ENCODE measurements around the gene LYPD1.

The LYPD1 gene

DNA sequence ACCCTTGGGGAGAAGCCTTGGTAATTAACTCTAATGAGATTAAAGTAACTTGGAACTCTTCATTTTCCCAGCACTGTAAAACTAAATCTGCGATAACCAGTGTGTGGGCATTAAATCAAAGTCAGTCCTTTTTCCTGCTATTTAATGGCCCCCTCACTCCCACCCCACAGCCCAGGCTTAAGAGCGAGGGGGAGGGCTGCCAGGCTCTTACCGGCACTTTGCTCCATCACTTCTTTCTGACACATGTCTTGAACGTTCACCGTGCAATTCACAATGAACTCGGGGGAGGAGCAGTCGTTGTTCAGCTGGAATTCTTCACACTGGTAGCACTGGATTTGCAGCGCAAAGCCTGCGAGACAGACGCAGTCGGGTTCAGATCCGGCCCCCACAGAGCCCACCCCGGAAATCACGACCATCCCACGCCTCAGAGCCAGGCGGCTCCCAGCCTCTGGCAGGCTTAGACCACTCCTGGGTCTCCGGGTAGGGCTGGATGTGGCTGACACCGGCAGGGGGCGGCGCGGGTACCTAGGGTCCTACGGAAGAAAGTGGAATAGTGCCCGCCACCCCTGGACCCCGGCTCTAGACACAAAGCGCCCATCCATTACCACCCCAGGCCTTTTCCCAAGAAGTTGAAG lies 1.7 kb downstream of the LYPD1 start:
- no peak for DNase-seq

DNA sequence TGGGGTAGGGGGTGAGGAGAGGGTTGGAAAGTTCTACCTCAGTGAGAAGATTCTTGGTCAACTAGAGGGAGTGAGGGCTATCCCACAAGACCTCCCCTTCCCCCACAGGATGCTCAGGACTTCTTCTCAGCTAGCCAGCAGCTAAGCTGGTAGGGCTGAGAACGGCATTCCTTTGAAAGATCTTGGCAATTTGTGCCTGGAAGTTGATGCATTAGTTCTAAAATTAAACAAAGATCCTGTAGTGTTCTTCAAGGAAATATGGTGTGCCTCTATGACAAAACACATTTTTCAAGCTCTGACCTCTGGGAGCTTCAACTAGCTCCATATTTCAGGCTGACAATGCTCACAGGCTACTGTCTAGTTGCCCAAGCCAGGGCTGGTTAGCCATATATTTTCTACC lies 2.3 kb downstream of the LYPD1 start:
- DNase-seq: no peak

- DNase-seq: no peak
Measured at GRCh38 chr2:132665401-132666140, 4.4 kb downstream of the LYPD1 start.

DNA sequence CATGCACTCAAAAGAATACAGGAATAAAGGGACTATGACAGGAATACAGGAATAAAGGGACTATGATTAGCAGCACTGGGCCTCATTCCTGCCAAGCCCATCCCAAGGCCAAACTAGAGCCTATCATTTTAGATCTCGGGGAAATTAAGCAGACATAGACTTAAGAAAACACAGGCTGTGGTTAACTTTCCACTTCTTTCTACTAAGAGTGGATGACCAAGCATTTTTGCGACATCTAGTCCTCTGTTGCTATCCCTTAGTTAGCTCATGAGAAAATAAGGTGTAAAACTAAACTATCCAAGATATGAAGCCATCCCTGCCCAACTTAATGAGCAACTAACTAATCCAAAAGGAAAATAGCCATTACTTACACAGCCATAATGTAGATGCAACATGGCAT lies 5.9 kb downstream of the LYPD1 start:
- no peak for DNase-seq

GRCh38 chr2:132662732-132663131 lies 7.3 kb downstream of the LYPD1 start:
- no peak for DNase-seq

GRCh38 chr2:132659331-132659730 lies 10.7 kb downstream of the LYPD1 start:
- no peak for DNase-seq

- DNase-seq: no peak
Measured at GRCh38 chr2:132656266-132656975, 13.6 kb downstream of the LYPD1 start.

DNA sequence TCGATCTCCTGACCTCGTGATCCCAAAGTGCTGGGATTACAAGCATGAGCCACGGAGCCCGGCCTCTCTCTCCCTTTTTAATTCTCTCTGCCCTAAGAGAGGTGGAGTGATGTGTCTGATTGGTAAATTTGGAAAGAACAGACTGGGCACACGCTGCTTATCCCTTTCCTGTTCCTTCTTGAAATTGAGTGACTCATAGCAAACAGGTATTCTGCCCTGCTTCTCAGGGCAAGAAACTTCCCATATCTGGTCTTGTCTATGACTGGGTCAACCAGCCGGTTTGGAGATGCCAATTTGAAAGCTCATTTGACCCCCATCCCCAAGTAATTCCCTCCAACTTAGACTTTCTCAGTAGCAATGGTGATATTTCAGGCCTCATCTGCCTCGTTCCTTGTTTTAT lies 15.0 kb downstream of the LYPD1 start:
- no peak for DNase-seq

GRCh38 chr2:132654335-132654734 lies 15.7 kb downstream of the LYPD1 start:
- DNase-seq: no peak

DNA sequence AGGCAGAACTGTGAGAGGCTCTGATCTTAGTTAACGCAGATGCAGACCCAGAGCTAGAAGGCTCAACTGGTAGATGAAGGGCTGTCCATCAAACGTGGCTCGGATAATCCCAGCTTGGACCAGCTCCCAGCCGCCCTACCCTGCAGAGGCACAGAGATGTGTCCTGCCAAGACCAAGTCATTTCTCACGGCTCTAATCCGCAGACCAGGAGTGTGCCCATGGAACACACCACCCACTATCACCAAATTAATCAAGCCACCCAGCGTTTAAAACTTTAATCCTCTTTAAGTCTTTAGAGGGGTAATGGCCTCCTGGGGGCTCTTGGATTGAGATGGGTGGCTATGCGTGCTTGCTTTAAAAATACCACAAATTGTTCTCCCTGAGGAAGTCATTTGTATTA lies 17.5 kb downstream of the LYPD1 start:
- DNase-seq: no peak

DNA sequence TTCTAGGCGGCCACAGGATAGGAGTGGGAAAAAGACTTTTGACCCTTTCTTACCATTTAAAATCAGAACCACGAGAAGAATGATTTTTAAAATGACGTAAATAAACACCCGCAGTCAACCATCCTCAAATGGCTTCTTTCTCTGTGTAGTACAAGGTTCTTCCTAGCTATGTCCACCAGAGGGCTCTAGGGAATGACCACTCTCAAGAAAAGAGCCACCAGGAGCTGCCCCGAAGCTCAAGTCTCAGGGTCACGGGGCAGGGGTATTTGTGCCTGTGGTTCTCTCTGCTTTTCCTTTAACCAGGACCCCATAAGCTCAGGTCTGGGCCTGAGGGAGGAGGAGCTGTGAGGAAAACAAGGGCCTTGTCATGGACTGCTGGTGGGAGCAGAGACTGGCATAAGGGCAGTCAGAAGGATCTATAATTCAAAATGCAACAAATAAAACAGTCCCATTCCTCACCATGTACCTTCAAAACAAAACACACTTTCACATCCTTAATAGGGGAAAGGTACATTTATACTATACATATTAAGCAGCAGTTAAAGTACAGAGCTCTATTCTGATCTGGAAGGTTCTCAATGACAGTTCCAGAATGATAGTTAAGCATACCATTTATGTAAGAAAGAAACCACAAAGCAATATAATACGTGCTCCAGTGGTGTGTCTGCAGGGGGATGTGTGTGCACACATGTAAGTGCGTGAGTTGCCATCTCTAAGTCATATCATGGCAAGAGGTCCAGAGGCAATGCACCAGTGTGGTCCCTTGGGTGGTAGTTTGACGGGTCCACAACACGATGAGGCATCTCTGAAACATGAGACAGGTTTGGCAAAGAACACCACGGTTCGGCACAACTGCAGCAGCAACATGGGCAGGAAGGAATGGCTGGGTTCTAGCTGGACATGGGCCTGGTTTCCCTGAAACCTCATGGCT lies 18.6 kb downstream of the LYPD1 start:
- no peak for DNase-seq

DNA sequence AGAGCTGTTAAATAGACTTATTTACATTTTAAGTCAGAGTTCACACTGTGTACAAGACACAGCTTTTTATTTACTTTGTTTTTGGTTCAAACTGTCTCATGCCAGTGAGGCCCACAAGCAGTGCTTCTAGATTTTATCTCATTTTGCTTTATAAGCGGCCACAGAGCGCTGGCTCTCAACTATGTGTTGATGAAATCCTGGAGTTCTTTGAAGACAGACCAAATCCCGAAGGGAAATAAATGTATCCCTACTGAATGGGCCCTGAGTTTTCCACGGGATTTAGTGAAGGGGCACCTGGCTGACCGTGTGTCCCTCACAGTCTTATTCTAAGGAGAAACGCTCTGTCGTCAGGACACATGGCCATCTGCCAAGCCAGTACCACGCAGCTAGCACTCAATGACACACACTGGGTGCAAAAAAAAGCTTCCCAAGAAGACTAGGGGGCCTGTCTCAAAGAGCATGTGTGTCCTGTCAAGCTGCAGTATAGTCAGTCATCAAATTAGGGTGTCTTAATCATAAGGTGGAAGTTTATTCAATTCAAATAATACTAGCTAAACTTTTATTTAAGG lies 23.4 kb downstream of the LYPD1 start:
- no peak for DNase-seq

DNA sequence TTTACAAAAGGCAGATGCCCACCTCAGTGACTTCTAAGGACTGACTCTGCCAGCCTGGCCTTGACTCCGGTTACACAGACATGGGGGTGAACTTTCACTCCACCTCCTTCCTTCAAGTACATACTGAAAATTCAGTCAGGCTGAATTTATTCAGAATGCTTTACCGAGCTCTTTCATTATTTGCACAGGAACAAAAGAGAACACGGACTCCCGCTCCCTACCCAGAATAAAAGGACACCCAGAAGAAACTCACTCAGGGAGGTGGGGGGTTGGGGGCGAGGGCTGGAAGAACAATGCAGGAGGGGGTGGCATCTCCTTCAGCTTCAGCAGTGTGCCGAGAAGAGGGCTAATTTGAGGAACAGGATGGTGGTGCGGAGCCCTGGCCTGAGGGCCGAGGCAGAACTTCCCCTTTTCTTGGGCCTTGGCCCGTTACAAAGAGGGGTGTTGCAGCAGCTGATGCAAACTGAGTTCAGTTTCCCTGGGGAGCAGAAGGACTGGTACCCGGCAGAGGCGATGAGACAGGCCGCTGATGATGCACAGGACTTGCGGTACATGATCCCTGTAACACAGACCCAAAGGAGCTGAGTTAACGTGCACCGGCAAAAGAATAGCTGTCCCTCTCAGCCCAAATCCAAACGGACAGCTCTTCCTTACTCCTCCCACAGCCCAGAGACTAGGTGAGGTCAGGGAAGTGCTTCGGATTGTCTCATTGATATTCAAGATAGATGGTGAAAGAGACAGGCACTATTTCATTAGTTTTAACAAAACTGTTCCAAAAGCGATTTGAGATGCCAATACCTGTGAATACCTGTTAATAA lies 24.1 kb downstream of the LYPD1 start:
- no peak for DNase-seq

- DNase-seq: no peak
Measured at GRCh38 chr2:132645176-132645575, 24.8 kb downstream of the LYPD1 start.

DNA sequence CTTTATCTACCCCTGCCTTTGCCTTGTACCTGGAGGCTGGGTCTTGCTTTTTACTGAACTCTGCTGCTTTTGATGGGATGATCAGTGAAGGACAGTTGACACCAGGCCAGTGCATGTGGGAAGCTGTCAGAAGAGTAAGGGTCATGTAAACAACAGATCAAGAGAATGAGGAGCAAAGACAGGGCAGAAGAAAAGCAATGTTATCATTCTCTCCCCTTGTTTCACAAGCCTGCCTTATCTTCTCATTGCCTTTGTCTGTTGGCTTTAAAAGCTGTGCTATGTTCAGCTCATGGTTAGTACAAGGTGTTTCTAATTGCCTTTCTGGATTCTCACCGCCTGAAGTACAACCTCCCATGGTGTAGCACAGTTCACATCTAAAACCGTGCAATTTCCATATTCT lies 27.6 kb downstream of the LYPD1 start:
- DNase-seq: no peak

GRCh38 chr2:132641819-132642218 lies 28.2 kb downstream of the LYPD1 start:
- no peak for DNase-seq

DNA sequence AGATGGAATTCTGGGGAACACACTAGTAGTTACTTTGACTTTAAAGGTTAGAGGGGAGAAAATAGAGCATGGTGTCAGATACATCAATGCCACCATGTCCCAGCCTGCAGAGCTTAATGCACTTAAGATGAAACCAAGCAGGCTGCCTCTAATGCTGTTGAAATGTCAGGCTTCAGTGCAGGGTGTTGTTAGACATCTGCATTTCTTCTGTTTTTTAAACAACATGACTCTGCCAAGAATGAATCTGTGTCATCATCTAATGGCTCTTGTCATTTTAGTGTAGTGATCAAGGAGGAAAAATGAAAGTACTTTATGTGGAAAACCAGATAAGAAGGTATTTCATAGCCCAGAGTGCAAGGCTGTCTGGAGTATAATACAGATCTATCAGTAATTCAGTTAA lies 29.9 kb downstream of the LYPD1 start:
- no peak for DNase-seq

- no peak for DNase-seq
Measured at GRCh38 chr2:132638313-132639040, 31.5 kb downstream of the LYPD1 start.

GRCh38 chr2:132636346-132636745 lies 33.7 kb downstream of the LYPD1 start:
- no peak for DNase-seq

GRCh38 chr2:132633635-132634034 lies 36.4 kb downstream of the LYPD1 start:
- DNase-seq: no peak

GRCh38 chr2:132632000-132632649 lies 37.9 kb downstream of the LYPD1 start:
- DNase-seq: no peak
